Testis (tissue), 3 donors: ENCODE results near the gene THAP3. TPM values are rescaled to one million over a fixed set of nuclear protein-coding genes. Genes with fewer than 3 reads are reported as not detected.
"Not testable (repeated sequence)": the region's sequence is repeated elsewhere in the genome, so short reads cannot be mapped to it uniquely, and the experiment has no call there.

Experiments used
- DNase-seq: peaks from one replicate; pipeline ENCODE4 v3.0.0-alpha.2; 2019
- H3K27ac ChIP-seq, 2 donors: fragments of 200-600 bp; sonication (generic); one replicate each; pipeline ENCODE4 v1.5.1; 2019
- H3K27me3 ChIP-seq: fragments of 200-600 bp; sonication (generic); one replicate; pipeline ENCODE4 v1.5.1; 2019
- H3K36me3 ChIP-seq: fragments of 200-600 bp; sonication (generic); one replicate; pipeline ENCODE4 v1.5.1; 2017; ENCODE audit warnings: low read depth; ENCODE audit errors: missing control alignments
- H3K4me1 ChIP-seq: fragments of 200-600 bp; sonication (generic); one replicate; pipeline ENCODE4 v1.5.1; 2019
- H3K4me3 ChIP-seq, 2 donors: fragments of 200-600 bp; sonication (generic); one replicate each; pipeline ENCODE4 v1.5.1; 2017 to 2019
- H3K9me3 ChIP-seq: fragments of 200-600 bp; sonication (generic); one replicate; pipeline ENCODE4 v1.5.1; 2017
- POLR2A ChIP-seq: fragments of 450-650 bp; IDR thresholded peaks from one replicate; pipeline ENCODE4 v1.6.1; 2017; ENCODE audit warnings: antibody characterized with exemption, mild to moderate bottlenecking, moderate library complexity
- WGBS, 2 donors: methylation state at CpG; one replicate each; pipeline ENCODE4 v1.1.5; 2018; 5-methylcytosine and 5-hydroxymethylcytosine counted together
- intact Hi-C: fragments of 100-400 bp; cut with DNase I; formaldehyde crosslinking; loops from one replicate; pipeline ENCODE4 v1.15.1; 2023; ENCODE audit warnings: low total_unique reads
- polyA plus RNA-seq: library from polyadenylated mRNA; stranded (reverse); fragments of 350-450 nt; fragmentation: Illumina TruSeq; extraction: RNeasy Lipid Tissue Mini Kit (QIAGEN cat#74804); gene quantifications from one replicate; pipeline ENCODE4 v1.2.3, GENCODE V29; 2014; ENCODE audit warnings: low read depth, low replicate concordance; ENCODE audit not compliant: insufficient read depth
- total RNA-seq, 2 donors: library from RNA; depleted of rRNA; stranded (reverse); fragments of >200 nt; gene quantifications; one replicate each; pipeline ENCODE4 v1.2.3, GENCODE V29; 2016
- TF ChIP-seq, protein P1 (sequence below), 3 experiments: fragments of 450-650 bp in 2 of 3; fragments of 200-600 bp in 1 of 3; sonication (generic) in 1 of 3; IDR thresholded peaks; one replicate each; pipeline ENCODE4 v1.5.1; 2016 to 2019; ENCODE audit warnings: antibody characterized with exemption in 3 of 3, mild to moderate bottlenecking in 2 of 3, moderate library complexity in 1 of 3

Gene THAP3
- total and polyA plus RNA-seq, 3 donors from 2014 or later: 28.7 to 41.9 (median 38.6) TPM

DNA sequence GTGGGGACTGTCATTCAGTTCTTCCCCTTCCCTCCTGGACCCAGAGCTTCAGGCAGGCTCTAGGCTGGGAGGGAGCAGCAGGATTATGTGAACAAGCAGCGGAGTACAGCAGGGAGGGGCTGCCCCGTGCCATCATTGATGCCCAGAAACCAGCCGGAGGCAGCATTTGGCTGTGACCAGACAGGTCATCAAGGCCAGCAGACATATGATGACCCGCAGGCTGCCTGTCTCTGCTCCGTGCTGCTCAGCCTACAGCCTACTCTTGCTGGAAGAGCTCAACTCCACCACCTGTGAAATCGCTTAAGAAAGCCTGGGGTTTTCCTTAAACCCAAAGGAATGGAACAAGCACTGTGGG, 26.9 kb upstream of the THAP3 start:
- H3K9me3 ChIP-seq: no peaks in the 10 kb centered on the region
- H3K4me3 ChIP-seq: no peak overlapping the region
- intact Hi-C loops: no loop called here
- H3K36me3 ChIP-seq: no peaks in the 10 kb centered on the region
- peaks cover 36% of the 10 kb centered on the region for H3K4me1 ChIP-seq
- no peak for DNase-seq
- WGBS, 2 donors: 81 to 82% methylated on average over 3 to 6 of the region's 6 CpGs
- no peak overlapping the region for H3K27ac ChIP-seq
- H3K27me3 ChIP-seq: no peaks in the 10 kb centered on the region
- no peak for TF ChIP-seq POLR2A
- TF ChIP-seq, protein P1, sequence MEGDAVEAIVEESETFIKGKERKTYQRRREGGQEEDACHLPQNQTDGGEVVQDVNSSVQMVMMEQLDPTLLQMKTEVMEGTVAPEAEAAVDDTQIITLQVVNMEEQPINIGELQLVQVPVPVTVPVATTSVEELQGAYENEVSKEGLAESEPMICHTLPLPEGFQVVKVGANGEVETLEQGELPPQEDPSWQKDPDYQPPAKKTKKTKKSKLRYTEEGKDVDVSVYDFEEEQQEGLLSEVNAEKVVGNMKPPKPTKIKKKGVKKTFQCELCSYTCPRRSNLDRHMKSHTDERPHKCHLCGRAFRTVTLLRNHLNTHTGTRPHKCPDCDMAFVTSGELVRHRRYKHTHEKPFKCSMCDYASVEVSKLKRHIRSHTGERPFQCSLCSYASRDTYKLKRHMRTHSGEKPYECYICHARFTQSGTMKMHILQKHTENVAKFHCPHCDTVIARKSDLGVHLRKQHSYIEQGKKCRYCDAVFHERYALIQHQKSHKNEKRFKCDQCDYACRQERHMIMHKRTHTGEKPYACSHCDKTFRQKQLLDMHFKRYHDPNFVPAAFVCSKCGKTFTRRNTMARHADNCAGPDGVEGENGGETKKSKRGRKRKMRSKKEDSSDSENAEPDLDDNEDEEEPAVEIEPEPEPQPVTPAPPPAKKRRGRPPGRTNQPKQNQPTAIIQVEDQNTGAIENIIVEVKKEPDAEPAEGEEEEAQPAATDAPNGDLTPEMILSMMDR (IDR thresholded peaks at IDR 0.05): no peak

DNA sequence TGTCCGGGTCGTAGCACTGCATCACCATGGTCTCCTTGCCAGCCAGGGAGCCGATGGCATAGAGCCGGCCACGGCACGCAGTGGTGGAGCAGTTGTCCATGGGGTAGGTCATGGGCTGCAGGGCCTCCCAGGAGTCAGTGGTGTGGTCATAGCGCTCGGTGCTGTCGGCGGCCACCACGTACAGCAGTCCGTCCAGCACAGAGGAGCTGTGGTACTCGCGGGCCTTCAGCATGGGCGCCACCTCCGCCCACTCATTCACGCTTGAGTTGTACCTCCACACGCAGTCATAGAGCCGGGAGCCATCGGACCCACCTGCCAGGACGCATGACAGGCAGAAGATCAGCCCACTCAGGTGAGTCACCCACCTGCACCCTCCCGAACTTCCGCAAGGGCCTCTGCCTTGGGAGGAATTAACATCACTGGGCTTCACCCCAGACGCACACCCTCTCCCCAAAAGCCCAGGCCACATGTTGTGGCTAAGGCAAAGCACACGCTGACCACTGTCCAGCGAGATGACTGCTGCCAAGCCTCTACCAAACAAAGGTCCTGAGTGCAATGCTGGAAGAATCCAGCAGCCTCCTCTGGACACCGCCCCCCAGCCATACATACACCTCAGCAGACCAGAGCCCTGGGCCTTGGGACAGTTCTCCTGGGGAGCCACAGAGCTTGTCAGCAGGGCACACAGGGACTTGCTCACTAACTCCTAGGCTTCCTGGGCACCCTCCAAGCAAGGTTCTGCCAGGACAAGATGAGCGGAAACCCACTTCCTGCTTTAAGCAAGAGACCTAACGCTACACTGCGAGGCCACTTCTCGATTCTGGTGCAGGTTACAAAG, 25.3 kb upstream of the THAP3 start:
- H3K27ac ChIP-seq: no peak overlapping the region
- intact Hi-C loops: no loop called here
- peak overlapping the region in 1 of 2 donors; percentile 96 for H3K4me3 ChIP-seq
- TF ChIP-seq POLR2A: no peak
- TF ChIP-seq, protein P1 (IDR thresholded peaks at IDR 0.05): no peak
- no peaks in the 10 kb centered on the region for H3K36me3 ChIP-seq
- no peaks in the 10 kb centered on the region for H3K9me3 ChIP-seq
- no peak for DNase-seq
- no peaks in the 10 kb centered on the region for H3K27me3 ChIP-seq
- H3K4me1 ChIP-seq: peaks cover 41% of the 10 kb centered on the region
- WGBS, 2 donors: 83 to 86% methylated on average over 12 to 31 of the region's 31 CpGs

DNA sequence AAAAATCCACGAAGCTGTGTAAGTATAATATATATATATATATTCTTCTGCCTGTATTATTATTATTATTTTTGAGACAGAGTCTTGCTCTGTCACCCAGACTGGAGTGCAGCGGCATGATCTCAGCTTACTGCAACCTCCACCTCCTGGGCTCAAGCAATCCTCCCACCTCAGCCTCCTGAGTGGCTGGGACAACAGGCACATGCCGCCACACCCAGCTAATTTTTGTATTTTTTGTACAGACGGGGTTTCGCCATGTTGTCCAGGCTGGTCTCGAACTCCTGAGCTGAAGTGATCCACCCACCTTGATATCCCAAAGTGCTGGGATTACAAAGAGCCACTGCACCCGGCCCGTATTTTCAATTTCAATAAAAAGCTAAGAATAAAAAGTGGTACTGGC, 24.7 kb upstream of the THAP3 start:
- H3K36me3 ChIP-seq, H3K27me3 ChIP-seq, H3K9me3 ChIP-seq, intact Hi-C loops, DNase-seq: not testable (repeated sequence)
- Histone ChIP-seq H3K4me3 (peak overlapping the region; percentile 96), H3K27ac (peak overlapping the region; percentile 97 to 99), H3K4me1 (peaks cover 48% of the 10 kb centered on the region)
- 59 to 61% methylated on average over 8 of the region's 8 CpGs for WGBS, 2 donors

DNA sequence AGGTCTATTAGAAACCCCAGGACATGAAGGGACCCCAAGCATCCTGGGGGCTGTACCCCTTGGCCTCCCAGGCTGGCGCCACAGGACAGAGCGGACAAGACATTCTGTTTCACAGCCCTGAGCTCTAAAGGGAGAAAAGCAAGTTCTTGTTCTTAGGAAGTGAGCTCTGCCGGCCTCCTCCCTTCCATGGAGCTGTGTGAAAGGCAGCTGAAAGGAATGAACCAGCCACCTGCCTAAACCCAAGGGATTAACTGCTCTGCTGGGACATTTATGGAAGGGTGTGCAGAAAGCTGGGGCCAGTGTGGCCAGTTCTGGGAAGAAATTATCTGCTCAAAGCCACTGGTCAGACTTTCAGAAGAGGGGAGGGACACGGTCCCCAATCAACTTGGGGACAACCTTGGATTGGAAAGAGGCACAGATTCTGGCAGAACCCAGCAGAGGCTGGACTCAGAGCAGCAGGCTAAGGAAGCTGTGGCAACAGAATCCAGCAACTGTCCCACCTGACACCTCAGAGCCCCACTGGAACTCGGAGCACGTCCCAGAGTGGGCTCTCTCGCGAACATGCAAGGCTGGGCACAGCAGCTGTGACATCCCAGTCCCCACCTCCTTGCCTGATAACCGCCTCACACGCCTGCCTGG, 24.1 kb upstream of the THAP3 start:
- intact Hi-C loops: no loop called here
- H3K27ac ChIP-seq: peak overlapping the region; percentile 97 to 99
- TF ChIP-seq, protein P1 (IDR thresholded peaks at IDR 0.05): no peak
- TF ChIP-seq POLR2A: no peak
- H3K36me3 ChIP-seq: no peaks in the 10 kb centered on the region
- peak overlapping the region; percentile 96 for H3K4me3 ChIP-seq
- no peak for DNase-seq
- H3K4me1 ChIP-seq: peaks cover 49% of the 10 kb centered on the region
- no peaks in the 10 kb centered on the region for H3K9me3 ChIP-seq
- no peaks in the 10 kb centered on the region for H3K27me3 ChIP-seq
- WGBS, 2 donors: 18 to 39% methylated on average over 3 to 10 of the region's 10 CpGs

DNA sequence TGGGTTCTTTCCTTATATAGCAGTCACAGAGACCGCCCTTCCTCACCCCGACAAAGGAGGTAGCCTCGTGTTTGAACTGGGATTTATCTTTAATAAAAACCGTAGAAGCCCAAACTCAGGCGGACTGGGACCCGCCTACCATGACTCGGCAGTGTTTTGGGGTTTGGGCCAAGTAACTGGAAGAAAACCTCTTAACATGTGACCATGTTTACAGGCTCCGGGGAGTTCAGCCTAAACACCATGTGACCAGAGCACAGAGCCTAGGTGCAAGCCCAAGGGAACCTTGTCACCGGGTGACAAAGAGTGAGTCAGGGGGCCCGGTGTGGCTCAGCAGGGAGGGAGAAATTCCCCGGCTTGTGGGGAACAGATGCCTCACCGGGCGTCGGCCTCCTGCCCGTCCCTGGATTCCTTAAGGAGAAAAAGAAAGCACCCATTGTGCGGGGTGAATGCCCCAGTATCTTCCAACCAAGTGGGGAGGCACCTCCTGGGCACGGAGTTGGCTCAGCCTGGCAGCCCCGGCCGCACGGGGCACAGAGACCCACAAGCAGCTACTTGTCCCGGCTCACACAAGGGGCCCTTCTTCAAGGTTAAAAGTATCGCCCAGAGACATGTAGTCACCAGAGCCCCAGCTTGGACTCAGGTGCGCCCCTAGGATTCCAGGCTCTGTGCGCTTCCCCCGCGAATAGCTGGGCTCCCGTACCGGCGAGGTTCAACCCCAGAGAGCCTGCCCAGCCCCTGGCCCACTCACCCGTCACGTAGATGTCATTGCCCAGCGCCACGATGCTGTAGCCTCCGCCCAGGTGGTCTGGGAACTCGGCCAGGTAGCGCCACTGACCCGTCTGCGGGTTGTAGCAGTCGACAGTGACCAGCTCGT, 23.4 kb upstream of the THAP3 start:
- no peaks in the 10 kb centered on the region for H3K27me3 ChIP-seq
- intact Hi-C loops: no loop called here
- H3K4me3 ChIP-seq: peak overlapping the region; percentile 96
- peak; percentile 90 for DNase-seq
- peaks cover 49% of the 10 kb centered on the region for H3K4me1 ChIP-seq
- H3K27ac ChIP-seq: peak overlapping the region; percentile 97 to 99
- TF ChIP-seq, protein P1 (IDR thresholded peaks at IDR 0.05): no peak
- TF ChIP-seq POLR2A: peak; percentile 27
- WGBS, 2 donors: 0% methylated on average over 20 to 21 of the region's 40 CpGs
- no peaks in the 10 kb centered on the region for H3K9me3 ChIP-seq
- H3K36me3 ChIP-seq: no peaks in the 10 kb centered on the region
